ENCODE data around the gene MTCH1.

Gene MTCH1

GRCh38 chr6:36926708-36927513, 59.1 kb downstream of the MTCH1 start:
- TF ChIP-seq, protein P1, sequence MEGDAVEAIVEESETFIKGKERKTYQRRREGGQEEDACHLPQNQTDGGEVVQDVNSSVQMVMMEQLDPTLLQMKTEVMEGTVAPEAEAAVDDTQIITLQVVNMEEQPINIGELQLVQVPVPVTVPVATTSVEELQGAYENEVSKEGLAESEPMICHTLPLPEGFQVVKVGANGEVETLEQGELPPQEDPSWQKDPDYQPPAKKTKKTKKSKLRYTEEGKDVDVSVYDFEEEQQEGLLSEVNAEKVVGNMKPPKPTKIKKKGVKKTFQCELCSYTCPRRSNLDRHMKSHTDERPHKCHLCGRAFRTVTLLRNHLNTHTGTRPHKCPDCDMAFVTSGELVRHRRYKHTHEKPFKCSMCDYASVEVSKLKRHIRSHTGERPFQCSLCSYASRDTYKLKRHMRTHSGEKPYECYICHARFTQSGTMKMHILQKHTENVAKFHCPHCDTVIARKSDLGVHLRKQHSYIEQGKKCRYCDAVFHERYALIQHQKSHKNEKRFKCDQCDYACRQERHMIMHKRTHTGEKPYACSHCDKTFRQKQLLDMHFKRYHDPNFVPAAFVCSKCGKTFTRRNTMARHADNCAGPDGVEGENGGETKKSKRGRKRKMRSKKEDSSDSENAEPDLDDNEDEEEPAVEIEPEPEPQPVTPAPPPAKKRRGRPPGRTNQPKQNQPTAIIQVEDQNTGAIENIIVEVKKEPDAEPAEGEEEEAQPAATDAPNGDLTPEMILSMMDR (IDR thresholded peaks at IDR 0.05; ENCODE audit: low read depth, low read length, missing control alignments) = no peak
- no peak overlapping the region for H3K4me3 ChIP-seq (replicated peaks; ENCODE audit: low read depth, low read length)
- no peak for DNase-seq (ENCODE audit: extremely low read depth, low read depth)

GRCh38 chr6:36925809-36926208, 60.2 kb downstream of the MTCH1 start:
- TF ChIP-seq, protein P1 (IDR thresholded peaks at IDR 0.05; ENCODE audit: low read depth, low read length, missing control alignments) = no peak
- no peak overlapping the region for H3K4me3 ChIP-seq (replicated peaks; ENCODE audit: low read depth, low read length)
- DNase-seq (ENCODE audit: extremely low read depth, low read depth) = no peak

DNA sequence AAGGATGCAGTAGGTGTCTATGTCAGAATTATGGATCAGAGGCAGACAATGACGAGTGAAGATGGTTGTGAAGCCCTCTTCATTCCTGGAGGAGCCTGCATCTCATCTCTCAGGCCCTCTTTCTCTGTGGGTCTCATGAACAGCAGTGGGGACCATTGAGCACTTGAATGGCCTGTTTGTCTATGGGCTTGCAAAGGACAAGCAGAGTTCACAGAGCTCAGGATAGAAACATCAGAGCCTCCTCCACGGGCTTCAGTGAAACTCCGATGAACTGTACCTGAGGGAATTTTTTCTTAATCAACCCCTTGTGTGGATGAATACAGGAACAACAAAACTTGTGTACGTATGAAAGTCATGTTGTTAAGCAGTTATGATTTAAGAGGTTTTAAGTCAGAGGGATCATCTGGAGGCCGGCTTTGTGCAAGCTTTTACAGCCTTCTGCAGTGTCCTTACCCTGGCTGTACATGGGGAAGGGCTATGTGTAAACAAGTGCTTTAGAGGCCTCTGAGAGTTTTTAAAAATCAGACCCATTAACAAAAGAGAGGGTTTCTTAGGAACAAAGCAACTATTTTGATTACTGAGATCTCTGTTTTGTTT, 61.1 kb downstream of the MTCH1 start:
- no peak for DNase-seq (ENCODE audit: extremely low read depth, low read depth)
- no peak overlapping the region for H3K4me3 ChIP-seq (replicated peaks; ENCODE audit: low read depth, low read length)
- TF ChIP-seq, protein P1 (IDR thresholded peaks at IDR 0.05; ENCODE audit: low read depth, low read length, missing control alignments) = no peak

- TF ChIP-seq, protein P1 (IDR thresholded peaks at IDR 0.05; ENCODE audit: low read depth, low read length, missing control alignments) = no peak
- H3K4me3 ChIP-seq (replicated peaks; ENCODE audit: low read depth, low read length) = no peak overlapping the region
- no peak for DNase-seq (ENCODE audit: extremely low read depth, low read depth)
Observed at GRCh38 chr6:36924131-36924530, 61.9 kb downstream of the MTCH1 start.

DNA sequence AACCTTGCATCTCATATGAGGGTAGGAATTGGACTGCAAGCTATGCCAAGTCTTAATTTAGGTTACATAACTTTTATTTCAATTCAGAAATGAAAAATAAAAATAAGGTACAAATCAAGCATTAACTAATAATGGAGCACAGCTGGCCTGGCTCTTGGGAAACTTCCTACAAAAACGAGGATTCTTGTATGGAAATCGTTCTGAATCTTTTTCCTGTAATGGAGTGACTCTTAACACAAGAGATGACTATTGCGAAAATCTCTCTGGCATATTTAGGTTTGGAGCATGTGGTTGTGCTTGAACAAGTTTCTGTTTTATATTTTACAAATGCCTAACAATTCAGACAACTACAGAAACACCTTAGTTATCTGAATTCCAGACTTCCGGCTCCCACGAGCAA, 65.5 kb downstream of the MTCH1 start:
- no peak for DNase-seq (ENCODE audit: extremely low read depth, low read depth)
- H3K4me3 ChIP-seq (replicated peaks; ENCODE audit: low read depth, low read length) = no peak overlapping the region
- TF ChIP-seq, protein P1 (IDR thresholded peaks at IDR 0.05; ENCODE audit: low read depth, low read length, missing control alignments) = no peak

GRCh38 chr6:36920049-36920448, 65.9 kb downstream of the MTCH1 start:
- no peak for DNase-seq (ENCODE audit: extremely low read depth, low read depth)
- TF ChIP-seq, protein P1 (IDR thresholded peaks at IDR 0.05; ENCODE audit: low read depth, low read length, missing control alignments) = no peak
- H3K4me3 ChIP-seq (replicated peaks; ENCODE audit: low read depth, low read length) = no peak overlapping the region

Data from HFF-Myc (cell line).